Omental fat pad (tissue), 4 donors: ENCODE results near the gene NPM1. TPM values are rescaled to one million over a fixed set of nuclear protein-coding genes. Genes with fewer than 3 reads are reported as not detected.
"Not testable (repeated sequence)": the region's sequence is repeated elsewhere in the genome, so short reads cannot be mapped to it uniquely, and the experiment has no call there.

ENCODE experiments used
- ATAC-seq: fragments of 150-250 bp; one replicate; pipeline ENCODE4 v1.9.1; 2016; ENCODE audit warnings: mild to moderate bottlenecking, moderate library complexity; ENCODE audit not compliant: low FRiP score
- DNase-seq: peaks from one replicate; pipeline ENCODE4 v3.0.0-alpha.2; 2019; ENCODE audit warnings: low spot score
- CTCF ChIP-seq, 3 donors: fragments of 450-650 bp; IDR thresholded peaks; one replicate each; pipeline ENCODE4 v1.5.1; 2016 to 2017; ENCODE audit warnings: antibody characterized with exemption in 3 of 3, mild to moderate bottlenecking in 3 of 3, moderate library complexity in 2 of 3
- total RNA-seq, 4 donors: library from RNA; depleted of rRNA; stranded (reverse); fragments of >200 nt; gene quantifications; one replicate each; pipeline ENCODE4 v1.1.0, GENCODE V29; 2016

Gene NPM1
- total RNA-seq, 4 donors from 2014 or later, result 384 to 931 (median 640) TPM

GRCh38 chr5:171369056-171369455 lies 18.6 kb upstream of the NPM1 start:
- ATAC-seq, result no peak
- no peak for DNase-seq
- no peak for TF ChIP-seq CTCF (IDR thresholded peaks at IDR 0.05)

- TF ChIP-seq CTCF (IDR thresholded peaks at IDR 0.05), result no peak
- DNase-seq (no peak), ATAC-seq (no peak)
Observed at GRCh38 chr5:171369898-171370297, 17.8 kb upstream of the NPM1 start.

- not testable (repeated sequence) for DNase-seq
Observed at GRCh38 chr5:171370881-171371280, 16.8 kb upstream of the NPM1 start.

GRCh38 chr5:171371326-171371725 lies 16.3 kb upstream of the NPM1 start:
- no peak for ATAC-seq
- no peak for TF ChIP-seq CTCF (IDR thresholded peaks at IDR 0.05)
- DNase-seq, result no peak

More at GRCh38 chr5:171370881-171371280, 16.8 kb upstream of the NPM1 start:
- not testable (repeated sequence) for ATAC-seq

- ATAC-seq (no peak), DNase-seq (no peak)
- TF ChIP-seq CTCF (IDR thresholded peaks at IDR 0.05), result no peak
Observed at GRCh38 chr5:171379961-171380360, 7.7 kb upstream of the NPM1 start.

GRCh38 chr5:171384416-171384815 lies 3.2 kb upstream of the NPM1 start:
- DNase-seq, ATAC-seq: not testable (repeated sequence)

GRCh38 chr5:171384999-171385398 lies 2.6 kb upstream of the NPM1 start:
- not testable (repeated sequence) for ATAC-seq, DNase-seq

GRCh38 chr5:171386006-171386671 lies 1.5 kb upstream of the NPM1 start:
- DNase-seq, result no peak
- no peak for ATAC-seq
- no peak for TF ChIP-seq CTCF (IDR thresholded peaks at IDR 0.05)

- ATAC-seq, result no peak
- DNase-seq, result no peak
- no peak for TF ChIP-seq CTCF (IDR thresholded peaks at IDR 0.05)
Observed at GRCh38 chr5:171386861-171387344, 746 bp upstream of the NPM1 start.
